Natural killer cell (primary cell): Measurements from ENCODE around the gene RAD51B. TPM values are rescaled to one million over a fixed set of nuclear protein-coding genes. Genes with fewer than 3 reads are reported as not detected.

ENCODE experiments used
- ATAC-seq, 3 donors: fragments of 150-1000 bp in 2 of 3; fragments of 200-7000 bp in 1 of 3; cut with Tn5 transposase; 1 replicate in 1 of 3; 2 replicates in 2 of 3; pipeline ENCODE4 v1.10.0; 2021; ENCODE audit warnings: mild to moderate bottlenecking in 2 of 3, moderate library complexity in 2 of 3
- DNase-seq, 2 donors: peaks; one replicate each; pipeline versions ENCODE4 v3.0.0 to v3.0.0-alpha.2; 2013 to 2021; ENCODE audit warnings: mixed read lengths in 1 of 2
- H3K27ac ChIP-seq: one replicate; pipeline ENCODE4 v1.5.1; 2013; ENCODE audit warnings: mild to moderate bottlenecking, low read length
- H3K27me3 ChIP-seq: one replicate; pipeline ENCODE4 v1.6.1; 2013; ENCODE audit warnings: low read length; ENCODE audit not compliant: control insufficient read depth, insufficient read depth
- H3K36me3 ChIP-seq: one replicate; pipeline ENCODE4 v1.6.1; 2013; ENCODE audit warnings: low read length; ENCODE audit not compliant: control insufficient read depth, insufficient read depth
- H3K4me1 ChIP-seq: one replicate; pipeline ENCODE4 v1.6.1; 2013; ENCODE audit warnings: low read length; ENCODE audit not compliant: control insufficient read depth, insufficient read depth
- H3K4me3 ChIP-seq: one replicate; pipeline ENCODE4 v1.5.1; 2013; ENCODE audit warnings: low read length
- H3K9me3 ChIP-seq: one replicate; pipeline ENCODE4 v1.6.1; 2013; ENCODE audit warnings: low read length; ENCODE audit not compliant: control insufficient read depth, insufficient read depth
- H3K27ac Mint-ChIP-seq, 2 donors: one replicate each; pipeline ENCODE4 v1.8.0; 2022; ENCODE audit warnings: mild to moderate bottlenecking in 2 of 2, mixed read lengths in 2 of 2, moderate library complexity in 1 of 2
- H3K27me3 Mint-ChIP-seq, 2 donors: one replicate each; pipeline ENCODE4 v1.8.0; 2022; ENCODE audit warnings: low read depth in 2 of 2, mixed read lengths in 2 of 2
- H3K36me3 Mint-ChIP-seq: one replicate; pipeline ENCODE4 v1.8.0; 2022; ENCODE audit warnings: mixed read lengths
- H3K4me1 Mint-ChIP-seq, 2 donors: one replicate each; pipeline ENCODE4 v1.8.0; 2022; ENCODE audit warnings: mixed read lengths in 2 of 2
- H3K4me3 Mint-ChIP-seq: one replicate; pipeline ENCODE4 v1.8.0; 2022; ENCODE audit warnings: mild to moderate bottlenecking, moderate library complexity, mixed read lengths
- H3K9me3 Mint-ChIP-seq, 2 donors: one replicate each; pipeline ENCODE4 v1.8.0; 2022; ENCODE audit warnings: mixed read lengths in 2 of 2
- WGBS: methylation state at CpG from one replicate; pipeline ENCODE4 v1.1.7; 2013; ENCODE audit warnings: missing lambda C conversion rate; ENCODE audit not compliant: insufficient coverage; 5-methylcytosine and 5-hydroxymethylcytosine counted together
- intact Hi-C: fragments of 100-400 bp; cut with micrococcal nuclease; formaldehyde crosslinking; loops from one replicate; pipeline ENCODE4 v1.14.2; 2022
- total RNA-seq, 4 donors: library from RNA; stranded (reverse); fragments of 120-200 nt in 1 of 4; gene quantifications; one replicate each; pipeline versions ENCODE4 v1.2.3 to v1.2.4, GENCODE V29; 2013 to 2022
- TF ChIP-seq, protein P1 (sequence below): fragments of 200-600 bp; IDR thresholded peaks from one replicate; pipeline ENCODE4 v1.8.0; 2022; ENCODE audit warnings: antibody characterized with exemption

The RAD51B gene
- total RNA-seq, 3 donors from 2014 or later (not counting 1 experiment from before 2014, with no cell fraction given), result 28.1 to 37.6 (median 28.6) TPM

DNA sequence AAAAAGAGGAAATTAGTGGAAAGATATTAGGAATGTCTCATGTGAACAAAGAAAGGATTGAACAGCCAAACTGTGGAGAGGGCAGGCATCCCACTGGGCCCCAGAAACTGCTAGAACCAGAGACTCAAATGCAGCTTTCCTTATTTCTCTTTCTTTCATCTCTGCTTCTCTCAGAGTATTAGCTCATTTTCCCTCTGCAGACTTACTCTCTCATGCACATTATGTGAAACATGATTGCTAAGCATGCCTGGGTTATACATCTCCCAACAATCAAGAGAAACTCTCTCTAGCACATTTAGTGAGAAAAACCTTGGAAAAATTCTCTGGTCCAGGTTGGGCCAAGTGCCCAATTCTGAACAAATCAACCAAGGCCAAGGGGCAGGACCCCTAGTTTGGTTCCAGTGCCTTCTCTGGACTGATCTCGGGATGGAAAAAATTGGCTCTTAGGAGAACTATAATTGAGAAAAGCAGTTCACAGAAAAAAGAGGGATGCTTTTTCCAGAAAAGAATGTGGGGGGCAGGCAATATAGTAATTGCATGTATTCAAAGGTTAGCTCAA lies 313.1 kb downstream of the RAD51B start:
- 100% methylated on average over 1 of the region's 1 CpG for WGBS
- H3K27ac ChIP-seq, result no peak overlapping the region
- H3K9me3 ChIP-seq, result no peaks in the 10 kb centered on the region
- Mint-ChIP-seq H3K4me3 (no peak overlapping the region), H3K4me1 (no peaks in the 10 kb centered on the region), H3K9me3 (no peaks in the 10 kb centered on the region), H3K27me3 (no peaks in the 10 kb centered on the region), H3K36me3 (no peaks in the 10 kb centered on the region), H3K27ac (no peak overlapping the region)
- ATAC-seq, result no peak
- no peaks in the 10 kb centered on the region for H3K27me3 ChIP-seq
- no peaks in the 10 kb centered on the region for H3K36me3 ChIP-seq
- no peak overlapping the region for H3K4me3 ChIP-seq
- intact Hi-C loops, result no loop called here
- no peak for DNase-seq
- TF ChIP-seq, protein P1, sequence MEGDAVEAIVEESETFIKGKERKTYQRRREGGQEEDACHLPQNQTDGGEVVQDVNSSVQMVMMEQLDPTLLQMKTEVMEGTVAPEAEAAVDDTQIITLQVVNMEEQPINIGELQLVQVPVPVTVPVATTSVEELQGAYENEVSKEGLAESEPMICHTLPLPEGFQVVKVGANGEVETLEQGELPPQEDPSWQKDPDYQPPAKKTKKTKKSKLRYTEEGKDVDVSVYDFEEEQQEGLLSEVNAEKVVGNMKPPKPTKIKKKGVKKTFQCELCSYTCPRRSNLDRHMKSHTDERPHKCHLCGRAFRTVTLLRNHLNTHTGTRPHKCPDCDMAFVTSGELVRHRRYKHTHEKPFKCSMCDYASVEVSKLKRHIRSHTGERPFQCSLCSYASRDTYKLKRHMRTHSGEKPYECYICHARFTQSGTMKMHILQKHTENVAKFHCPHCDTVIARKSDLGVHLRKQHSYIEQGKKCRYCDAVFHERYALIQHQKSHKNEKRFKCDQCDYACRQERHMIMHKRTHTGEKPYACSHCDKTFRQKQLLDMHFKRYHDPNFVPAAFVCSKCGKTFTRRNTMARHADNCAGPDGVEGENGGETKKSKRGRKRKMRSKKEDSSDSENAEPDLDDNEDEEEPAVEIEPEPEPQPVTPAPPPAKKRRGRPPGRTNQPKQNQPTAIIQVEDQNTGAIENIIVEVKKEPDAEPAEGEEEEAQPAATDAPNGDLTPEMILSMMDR, result no peak
- H3K4me1 ChIP-seq, result no peaks in the 10 kb centered on the region

DNA sequence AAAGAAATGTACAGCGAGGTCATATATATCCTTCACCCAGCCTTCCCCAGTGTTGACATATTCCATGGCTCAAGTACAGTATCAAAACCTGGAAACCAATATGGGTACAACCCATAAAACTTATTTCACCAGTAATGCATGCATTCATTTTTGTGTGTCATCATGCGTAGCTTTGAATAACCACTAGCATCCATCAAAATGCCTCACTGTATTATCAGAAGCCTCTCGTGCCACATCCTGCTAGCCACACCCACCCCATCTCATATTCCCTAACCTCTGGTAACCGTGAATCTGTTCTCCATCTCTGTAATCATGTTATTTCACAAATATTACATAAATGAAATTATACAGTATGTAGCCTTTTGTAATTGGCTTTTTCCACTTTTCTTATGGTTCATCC lies 314.3 kb downstream of the RAD51B start:
- Histone ChIP-seq H3K9me3 (no peaks in the 10 kb centered on the region), H3K27me3 (no peaks in the 10 kb centered on the region), H3K4me3 (no peak overlapping the region), H3K4me1 (no peaks in the 10 kb centered on the region), H3K27ac (no peak overlapping the region), H3K36me3 (no peaks in the 10 kb centered on the region)
- H3K36me3 Mint-ChIP-seq, result no peaks in the 10 kb centered on the region
- WGBS, result 92% methylated on average over 3 of the region's 4 CpGs
- H3K27me3 Mint-ChIP-seq, result no peaks in the 10 kb centered on the region
- H3K27ac Mint-ChIP-seq, result no peak overlapping the region
- ATAC-seq (no peak), DNase-seq (no peak)
- no peaks in the 10 kb centered on the region for H3K9me3 Mint-ChIP-seq
- intact Hi-C loops, result no loop called here
- no peak overlapping the region for H3K4me3 Mint-ChIP-seq
- TF ChIP-seq, protein P1, result no peak
- H3K4me1 Mint-ChIP-seq, result no peaks in the 10 kb centered on the region

DNA sequence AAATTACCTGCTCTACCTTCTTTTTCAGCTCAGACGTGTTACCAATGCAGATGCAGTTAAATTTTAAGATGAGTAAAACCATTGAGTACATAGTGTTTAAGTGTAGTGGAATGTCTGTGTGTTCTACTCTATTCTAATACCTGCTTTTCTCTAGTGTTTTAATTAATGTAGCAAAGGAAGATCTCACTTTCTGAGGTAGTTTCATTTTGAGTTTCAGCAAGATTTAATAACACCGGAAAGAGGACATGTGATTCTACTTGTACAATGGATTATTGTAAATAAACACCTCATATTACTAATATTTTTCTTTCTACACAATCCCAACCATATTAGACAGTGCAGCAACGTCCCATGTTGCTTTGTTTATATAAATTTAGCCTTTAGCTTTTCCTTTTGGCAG lies 315.4 kb downstream of the RAD51B start:
- Mint-ChIP-seq H3K4me1 (no peaks in the 10 kb centered on the region), H3K36me3 (no peaks in the 10 kb centered on the region), H3K27me3 (no peaks in the 10 kb centered on the region), H3K9me3 (no peaks in the 10 kb centered on the region), H3K27ac (no peak overlapping the region), H3K4me3 (peak overlapping the region; percentile 21)
- no peak for ATAC-seq
- TF ChIP-seq, protein P1, result no peak
- DNase-seq, result no peak
- Histone ChIP-seq H3K4me3 (no peak overlapping the region), H3K36me3 (no peaks in the 10 kb centered on the region), H3K27ac (no peak overlapping the region), H3K9me3 (no peaks in the 10 kb centered on the region), H3K4me1 (no peaks in the 10 kb centered on the region), H3K27me3 (no peaks in the 10 kb centered on the region)
- no CpG with 5 or more reads among the region's 3 CpGs for WGBS
- intact Hi-C loops, result no loop called here

DNA sequence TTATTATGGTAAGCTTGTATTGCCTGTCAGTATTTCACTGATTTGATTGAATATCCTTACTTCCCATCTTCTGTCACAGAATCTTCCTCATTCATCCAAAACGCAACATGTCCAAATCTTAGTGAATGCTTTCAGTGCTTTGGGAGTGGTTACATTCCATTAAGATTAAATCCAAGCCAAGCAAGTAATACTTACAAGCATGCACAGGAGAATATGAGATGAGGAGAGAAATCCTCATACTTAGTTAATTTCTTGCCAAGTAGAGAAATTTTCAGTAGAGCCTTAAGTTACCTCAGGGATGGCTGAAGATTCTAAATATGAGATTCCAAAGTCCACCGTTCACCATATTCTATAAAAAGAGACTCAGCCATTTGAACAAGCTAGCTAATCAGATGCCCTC lies 316.0 kb downstream of the RAD51B start:
- ATAC-seq (no peak), DNase-seq (no peak)
- Histone ChIP-seq H3K9me3 (no peaks in the 10 kb centered on the region), H3K27me3 (no peaks in the 10 kb centered on the region), H3K36me3 (no peaks in the 10 kb centered on the region), H3K4me1 (no peaks in the 10 kb centered on the region), H3K27ac (no peak overlapping the region), H3K4me3 (no peak overlapping the region)
- no peaks in the 10 kb centered on the region for H3K4me1 Mint-ChIP-seq
- H3K27me3 Mint-ChIP-seq, result no peaks in the 10 kb centered on the region
- H3K4me3 Mint-ChIP-seq, result no peak overlapping the region
- no peaks in the 10 kb centered on the region for H3K9me3 Mint-ChIP-seq
- intact Hi-C loops, result no loop called here
- no peaks in the 10 kb centered on the region for H3K36me3 Mint-ChIP-seq
- no CpG with 5 or more reads among the region's 2 CpGs for WGBS
- H3K27ac Mint-ChIP-seq, result no peak overlapping the region
- TF ChIP-seq, protein P1, result no peak
